Activated CD4-positive, alpha-beta T cell treated with anti-CD3 and anti-CD28 coated beads, Interleukin-2, amount 10 ng/mL, durations not matched to agents 24 days and 14 days (primary cell): ENCODE measurements around the gene BACH2. TPM values are rescaled to one million over a fixed set of nuclear protein-coding genes. Genes with fewer than 3 reads are reported as not detected.
"Not testable (repeated sequence)": the region's sequence is repeated elsewhere in the genome, so short reads cannot be mapped to it uniquely, and the experiment has no call there.

ENCODE experiments used
- DNase-seq: peaks from one replicate; pipeline ENCODE4 v3.0.0; 2022
- H3K27ac Mint-ChIP-seq: one replicate; pipeline ENCODE4 v1.8.0; 2022; ENCODE audit warnings: mild to moderate bottlenecking, mixed read lengths
- H3K27me3 Mint-ChIP-seq: one replicate; pipeline ENCODE4 v1.8.0; 2022; ENCODE audit warnings: mixed read lengths
- H3K36me3 Mint-ChIP-seq: one replicate; pipeline ENCODE4 v1.8.0; 2022; ENCODE audit warnings: low read depth, mild to moderate bottlenecking, mixed read lengths
- H3K4me1 Mint-ChIP-seq: one replicate; pipeline ENCODE4 v1.8.0; 2021; ENCODE audit warnings: mixed read lengths
- H3K4me3 Mint-ChIP-seq: one replicate; pipeline ENCODE4 v1.8.0; 2022; ENCODE audit warnings: mild to moderate bottlenecking, moderate library complexity, mixed read lengths
- H3K9me3 Mint-ChIP-seq: one replicate; pipeline ENCODE4 v1.8.0; 2021; ENCODE audit warnings: mixed read lengths
- intact Hi-C: fragments of 100-400 bp; cut with micrococcal nuclease; formaldehyde crosslinking; loops from one replicate; pipeline ENCODE4 v1.15.1; 2023
- total RNA-seq: library from RNA; stranded (reverse); gene quantifications from 2 replicates; pipeline ENCODE4 v1.2.3, GENCODE V29; 2022

Gene BACH2
- total RNA-seq, 1 donor from 2014 or later = 69.2 TPM

DNA sequence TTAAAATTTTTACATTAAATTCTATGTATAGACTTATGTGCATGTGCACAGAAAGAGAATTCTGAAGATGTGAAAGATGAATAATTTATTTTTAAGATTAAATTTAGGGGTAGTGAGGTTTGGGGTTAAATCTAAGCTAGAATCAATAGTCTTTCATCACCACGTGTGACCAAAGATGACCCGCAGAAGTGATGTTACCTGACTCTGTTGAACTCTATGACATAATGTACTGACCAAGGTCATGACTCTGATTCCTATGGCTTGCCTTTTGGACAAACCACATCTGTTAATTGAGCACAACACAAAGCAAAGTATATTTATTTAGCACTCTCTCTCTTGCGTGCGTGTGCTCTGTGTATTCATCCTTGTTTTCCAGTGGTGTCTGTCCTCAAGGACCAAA is 150.6 kb downstream of the BACH2 start:
- no peaks in the 10 kb centered on the region for H3K27me3 Mint-ChIP-seq
- H3K36me3 Mint-ChIP-seq = peaks cover 22% of the 10 kb centered on the region
- H3K4me1 Mint-ChIP-seq = peaks cover 64% of the 10 kb centered on the region
- no peak overlapping the region for H3K27ac Mint-ChIP-seq
- H3K9me3 Mint-ChIP-seq = peaks cover 6% of the 10 kb centered on the region
- DNase-seq = no peak
- intact Hi-C loops = no loop called here
- H3K4me3 Mint-ChIP-seq = no peak overlapping the region

DNA sequence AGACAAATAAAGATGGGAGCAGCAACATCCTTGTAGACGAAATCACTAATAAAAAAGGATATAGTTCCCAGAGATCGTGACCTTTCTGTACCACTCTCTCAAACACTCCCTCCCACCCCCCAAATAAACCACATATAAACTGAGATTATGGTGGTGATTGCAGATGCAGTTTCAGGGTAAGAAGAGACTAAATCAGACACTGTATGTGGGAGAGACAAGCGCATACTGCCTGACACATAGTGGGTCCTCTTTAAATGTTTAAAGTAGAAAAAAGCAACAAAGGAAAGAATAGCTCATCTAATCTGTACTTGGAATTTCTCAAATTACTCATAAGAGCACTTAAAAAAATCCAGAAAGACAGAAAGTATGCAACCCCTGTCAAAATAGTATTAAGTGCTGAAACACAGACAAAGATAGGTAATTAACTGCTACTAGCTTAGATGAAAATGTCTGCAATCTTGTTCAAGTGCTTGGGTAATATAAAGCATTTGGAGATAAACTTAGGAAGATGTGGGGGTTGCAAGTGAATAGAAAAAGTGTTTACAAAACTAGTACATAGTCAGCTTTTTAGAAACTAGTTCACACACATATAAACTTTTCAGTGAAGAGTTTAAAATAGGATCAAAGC is 151.6 kb downstream of the BACH2 start:
- peaks cover 2% of the 10 kb centered on the region for H3K9me3 Mint-ChIP-seq
- DNase-seq = no peak
- peaks cover 18% of the 10 kb centered on the region for H3K36me3 Mint-ChIP-seq
- H3K4me3 Mint-ChIP-seq = peak overlapping the region; percentile 59
- H3K27me3 Mint-ChIP-seq = no peaks in the 10 kb centered on the region
- H3K27ac Mint-ChIP-seq = peak overlapping the region; percentile 92
- peaks cover 59% of the 10 kb centered on the region for H3K4me1 Mint-ChIP-seq
- intact Hi-C loops = loop anchor here (1.0 kb wide), 7 partner anchors 10 to 139 kb away; no protein-coding TSS in a partner anchor

DNA sequence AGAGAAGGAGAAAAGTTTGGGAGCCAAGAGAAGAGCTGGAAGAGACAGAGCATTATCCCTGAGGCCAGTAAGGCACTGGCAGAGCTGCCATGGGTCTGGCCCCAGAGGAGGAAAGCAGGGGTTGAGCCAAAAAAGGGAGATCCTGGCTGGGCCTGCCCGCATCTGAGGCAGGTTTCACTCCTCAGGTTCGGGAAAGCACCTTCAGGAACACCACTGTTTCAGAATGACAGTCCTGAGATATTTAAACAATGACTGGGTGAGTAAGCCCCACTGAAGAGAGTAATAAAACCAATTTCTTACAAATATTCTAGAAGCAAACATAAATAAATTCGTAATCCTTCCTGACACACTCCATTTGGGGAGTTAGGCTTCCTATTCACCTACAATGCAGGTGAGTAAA is 152.2 kb downstream of the BACH2 start:
- peaks cover 23% of the 10 kb centered on the region for H3K36me3 Mint-ChIP-seq

DNA sequence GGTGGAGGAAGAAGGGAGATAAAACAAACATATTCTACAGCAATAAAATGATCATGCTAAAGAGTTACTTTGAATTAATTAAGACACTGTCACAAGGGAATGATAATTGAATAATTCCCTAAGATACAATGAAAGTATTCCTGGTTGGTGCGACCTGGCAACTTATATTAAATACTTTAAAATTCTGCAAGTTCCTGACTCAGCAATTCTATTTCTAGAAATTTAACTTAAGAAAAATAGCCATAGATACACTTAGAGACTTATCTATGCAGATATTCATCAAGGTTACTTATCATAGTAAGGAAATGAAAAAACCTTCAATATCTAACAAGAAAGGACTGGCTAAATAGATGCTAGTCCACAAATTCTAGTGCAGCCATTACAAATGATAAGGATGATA is 156.0 kb downstream of the BACH2 start:
- H3K4me1 Mint-ChIP-seq = peaks cover 53% of the 10 kb centered on the region
- no peaks in the 10 kb centered on the region for H3K27me3 Mint-ChIP-seq
- no peak overlapping the region for H3K27ac Mint-ChIP-seq
- H3K4me3 Mint-ChIP-seq = no peak overlapping the region
- H3K9me3 Mint-ChIP-seq = no peaks in the 10 kb centered on the region
- DNase-seq = no peak
- intact Hi-C loops = no loop called here
- H3K36me3 Mint-ChIP-seq = peaks cover 27% of the 10 kb centered on the region

More for the DNA sequence above, 152.2 kb downstream of the BACH2 start:
- DNase-seq = no peak
- intact Hi-C loops = loop anchor here (1.0 kb wide), 1 partner anchor 36 kb away; no protein-coding TSS in a partner anchor
- Mint-ChIP-seq H3K4me1 (peaks cover 54% of the 10 kb centered on the region), H3K27me3 (no peaks in the 10 kb centered on the region), H3K9me3 (no peaks in the 10 kb centered on the region), H3K4me3 (peak overlapping the region; percentile 59), H3K27ac (peak overlapping the region; percentile 92)

DNA sequence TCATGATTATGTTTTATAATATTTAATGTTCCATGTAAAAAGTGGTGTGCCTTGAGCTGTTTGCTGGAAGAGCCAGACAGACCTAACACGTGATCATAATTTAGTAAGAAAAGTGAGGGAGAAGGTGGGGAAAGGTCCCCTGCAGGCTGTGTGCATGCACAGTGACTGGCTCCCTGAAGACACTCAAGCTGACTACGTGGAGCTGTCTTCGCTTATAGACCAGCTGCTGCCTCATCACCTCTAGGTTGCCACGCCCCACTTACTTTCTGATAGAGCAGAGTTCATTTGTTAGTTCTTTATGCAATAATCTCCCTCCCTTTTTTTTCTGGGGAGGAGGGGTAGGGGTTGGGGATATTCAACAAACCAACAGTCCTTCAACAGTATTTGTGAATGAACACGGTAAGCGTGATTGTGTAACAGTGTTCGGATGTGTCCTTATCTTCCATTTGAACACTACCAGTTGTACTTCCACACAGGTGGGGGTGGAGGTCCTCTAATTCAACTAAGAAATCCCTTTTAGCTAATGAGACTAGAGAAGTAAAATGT is 157.3 kb downstream of the BACH2 start:
- intact Hi-C loops = no loop called here
- no peaks in the 10 kb centered on the region for H3K9me3 Mint-ChIP-seq
- peaks cover 32% of the 10 kb centered on the region for H3K36me3 Mint-ChIP-seq
- H3K4me1 Mint-ChIP-seq = peaks cover 44% of the 10 kb centered on the region
- no peak overlapping the region for H3K27ac Mint-ChIP-seq
- no peak for DNase-seq
- H3K4me3 Mint-ChIP-seq = no peak overlapping the region
- H3K27me3 Mint-ChIP-seq = no peaks in the 10 kb centered on the region

DNA sequence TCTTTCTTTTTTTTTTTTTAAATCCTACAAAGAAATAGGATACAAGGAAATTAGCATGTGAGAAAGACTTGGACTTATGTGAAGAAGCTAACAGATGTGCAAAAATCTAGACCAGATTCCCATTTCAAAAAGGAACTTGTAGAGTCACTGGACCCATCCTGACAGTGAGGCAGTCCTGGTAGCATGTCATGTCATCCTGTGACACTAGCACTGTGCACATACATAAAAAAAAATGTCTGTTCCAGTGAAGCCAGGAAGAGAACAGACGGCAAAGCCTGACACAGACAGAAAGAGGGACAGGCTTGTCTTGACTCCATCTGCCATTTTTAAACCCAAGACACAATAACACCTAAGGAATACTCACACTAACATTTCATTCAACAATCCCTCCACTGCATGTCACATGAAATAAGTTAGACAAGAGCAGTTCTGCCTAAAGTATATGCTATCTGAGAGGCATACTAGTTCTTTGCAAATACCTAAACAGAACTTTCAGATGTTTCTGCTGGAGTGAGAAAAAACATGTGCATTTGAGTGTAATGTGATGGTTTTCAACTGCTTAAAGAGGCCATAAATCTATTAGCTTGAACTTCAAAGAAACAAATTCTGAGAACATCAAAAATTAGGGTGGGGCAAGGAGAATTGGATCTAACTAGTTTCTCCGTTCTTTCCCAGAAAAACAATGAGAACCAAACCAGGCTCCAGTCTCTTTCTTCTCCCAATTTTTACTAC is 159.6 kb downstream of the BACH2 start:
- H3K9me3 Mint-ChIP-seq = peaks cover 4% of the 10 kb centered on the region

DNA sequence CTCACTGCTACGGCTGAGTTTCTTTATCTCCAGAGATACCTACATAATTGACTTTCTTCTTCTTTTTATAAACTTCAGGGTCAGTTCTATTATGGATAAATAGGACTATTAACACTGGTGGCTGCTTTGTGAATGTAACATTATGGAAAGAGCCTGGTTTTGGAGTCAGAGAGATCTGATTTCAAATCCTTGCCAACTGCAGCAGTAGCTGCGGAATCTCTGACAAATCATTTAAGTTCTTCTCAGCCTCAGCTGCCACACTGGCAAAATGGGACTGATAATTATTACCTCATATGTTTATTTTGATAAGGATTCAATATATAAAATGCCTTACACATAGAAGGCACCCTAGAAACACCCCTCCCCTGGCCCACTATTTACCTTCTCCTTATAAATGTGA is 160.5 kb downstream of the BACH2 start:
- Mint-ChIP-seq H3K9me3 (peaks cover 4% of the 10 kb centered on the region), H3K36me3 (peaks cover 33% of the 10 kb centered on the region), H3K27me3 (no peaks in the 10 kb centered on the region), H3K4me1 (peaks cover 42% of the 10 kb centered on the region), H3K27ac (no peak overlapping the region), H3K4me3 (no peak overlapping the region)
- no peak for DNase-seq
- intact Hi-C loops = no loop called here

More for the DNA sequence above, 159.6 kb downstream of the BACH2 start:
- Mint-ChIP-seq H3K4me1 (peaks cover 41% of the 10 kb centered on the region), H3K4me3 (no peak overlapping the region), H3K27ac (peak overlapping the region; percentile 31), H3K36me3 (peaks cover 31% of the 10 kb centered on the region), H3K27me3 (no peaks in the 10 kb centered on the region)
- intact Hi-C loops = no loop called here
- no peak for DNase-seq

DNA sequence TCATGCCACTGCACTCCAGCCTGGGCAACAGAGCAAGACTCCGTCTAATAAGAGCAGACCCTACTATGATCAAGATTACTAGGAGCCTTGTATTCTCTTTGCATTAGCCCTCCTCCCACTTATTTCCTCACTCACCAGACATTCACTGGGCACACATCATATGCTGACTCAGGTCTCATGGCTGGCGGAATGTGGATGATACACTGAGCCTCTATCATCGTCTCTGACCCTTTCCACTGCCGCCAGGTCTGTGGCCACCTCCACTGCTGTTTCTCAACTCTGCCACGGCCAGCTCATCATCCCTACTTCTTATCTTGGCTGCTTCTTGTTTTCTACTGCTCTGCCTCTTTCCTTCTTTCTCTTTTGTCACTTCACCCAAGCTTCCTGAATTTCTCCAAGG is 161.0 kb downstream of the BACH2 start:
- H3K9me3 Mint-ChIP-seq = peaks cover 4% of the 10 kb centered on the region
- DNase-seq = no peak
- peak overlapping the region; percentile 18 for H3K27ac Mint-ChIP-seq
- no peak overlapping the region for H3K4me3 Mint-ChIP-seq
- intact Hi-C loops = no loop called here
- H3K4me1 Mint-ChIP-seq = peaks cover 45% of the 10 kb centered on the region
- peaks cover 36% of the 10 kb centered on the region for H3K36me3 Mint-ChIP-seq
- H3K27me3 Mint-ChIP-seq = no peaks in the 10 kb centered on the region

DNA sequence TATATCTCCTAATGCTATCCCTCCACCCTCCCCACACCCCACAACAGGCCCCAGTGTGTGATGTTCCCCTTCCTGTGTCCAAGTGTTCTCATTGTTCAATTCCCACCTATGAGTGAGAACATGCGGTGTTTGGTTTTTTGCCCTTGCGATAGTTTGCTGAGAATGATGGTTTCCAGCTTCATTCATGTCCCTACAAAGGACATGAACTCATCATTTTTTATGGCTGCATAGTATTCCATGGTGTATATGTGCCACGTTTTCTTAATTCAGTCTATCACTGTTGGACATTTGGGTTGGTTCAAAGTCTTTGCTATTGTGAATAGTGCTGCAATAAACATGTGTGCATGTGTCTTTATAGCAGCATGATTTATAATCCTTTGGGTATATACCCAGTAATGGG is 163.0 kb downstream of the BACH2 start:
- H3K9me3 Mint-ChIP-seq, H3K27ac Mint-ChIP-seq, H3K4me3 Mint-ChIP-seq, intact Hi-C loops, DNase-seq, H3K27me3 Mint-ChIP-seq: not testable (repeated sequence)
- Mint-ChIP-seq H3K36me3 (peaks cover 30% of the 10 kb centered on the region), H3K4me1 (peaks cover 38% of the 10 kb centered on the region)

DNA sequence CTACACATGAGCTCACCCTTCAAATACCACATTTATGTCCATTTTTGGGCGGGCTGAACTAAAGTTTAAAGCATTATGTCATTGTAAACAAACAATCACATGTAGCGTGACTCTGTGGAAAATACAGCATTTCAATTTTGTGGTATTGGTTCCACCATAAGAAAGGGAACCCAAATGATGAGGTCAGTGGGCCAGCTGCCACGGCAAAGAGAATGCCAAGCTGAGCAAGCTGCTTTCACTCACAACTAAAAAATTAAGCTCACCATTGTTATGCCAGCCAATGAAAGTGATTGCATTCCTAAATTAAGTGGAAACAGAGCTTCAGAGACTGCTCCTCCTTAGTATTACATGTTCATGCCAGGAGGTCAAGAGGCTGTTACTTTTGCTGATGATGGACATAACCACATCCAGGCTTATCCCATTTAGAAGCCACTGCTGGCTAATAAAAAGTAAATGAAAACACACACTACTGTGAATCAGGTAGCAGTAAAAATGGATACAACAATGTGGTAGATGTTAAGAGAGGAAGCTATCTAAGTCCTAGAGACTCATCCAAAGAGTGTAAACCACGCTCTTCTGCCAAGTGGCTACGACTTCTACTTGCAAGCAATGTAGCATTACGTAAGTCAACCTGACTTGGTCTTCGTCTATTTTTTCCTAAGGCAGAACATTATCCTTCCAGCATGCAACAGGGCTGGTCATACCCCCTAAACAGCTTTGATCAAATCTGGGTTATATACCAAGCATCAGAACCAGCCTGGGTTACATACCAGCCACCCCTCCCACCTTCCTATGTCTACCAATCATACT is 164.8 kb downstream of the BACH2 start:
- H3K4me1 Mint-ChIP-seq = peaks cover 39% of the 10 kb centered on the region

DNA sequence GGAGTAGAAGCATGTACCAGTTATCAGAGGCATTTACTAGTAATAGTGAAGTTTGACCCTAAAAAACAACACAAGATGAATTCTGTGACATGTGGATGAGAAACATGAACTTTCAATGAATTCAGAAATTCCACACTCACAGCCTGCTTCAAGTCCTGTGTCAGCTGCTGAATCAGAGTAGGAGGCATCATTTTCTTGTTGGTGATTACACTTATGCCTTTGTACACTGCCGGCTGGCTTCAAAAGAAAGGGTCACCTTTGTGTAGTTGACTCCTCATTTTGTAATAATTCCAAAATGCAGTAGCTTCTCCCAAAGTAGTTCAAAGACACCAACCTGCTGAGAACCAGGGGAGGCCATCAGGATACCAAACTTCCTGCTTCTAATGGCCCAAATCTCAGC is 165.5 kb downstream of the BACH2 start:
- no peak overlapping the region for H3K4me3 Mint-ChIP-seq
- H3K36me3 Mint-ChIP-seq = peaks cover 34% of the 10 kb centered on the region
- intact Hi-C loops = no loop called here
- no peaks in the 10 kb centered on the region for H3K27me3 Mint-ChIP-seq
- DNase-seq = no peak
- peaks cover 4% of the 10 kb centered on the region for H3K9me3 Mint-ChIP-seq
- H3K27ac Mint-ChIP-seq = peak overlapping the region; percentile 21
- H3K4me1 Mint-ChIP-seq = peaks cover 44% of the 10 kb centered on the region

More for the DNA sequence above, 164.8 kb downstream of the BACH2 start:
- H3K4me3 Mint-ChIP-seq = no peak overlapping the region
- H3K36me3 Mint-ChIP-seq = peaks cover 33% of the 10 kb centered on the region
- peaks cover 4% of the 10 kb centered on the region for H3K9me3 Mint-ChIP-seq
- no peak for DNase-seq
- no peaks in the 10 kb centered on the region for H3K27me3 Mint-ChIP-seq
- intact Hi-C loops = no loop called here
- H3K27ac Mint-ChIP-seq = no peak overlapping the region

DNA sequence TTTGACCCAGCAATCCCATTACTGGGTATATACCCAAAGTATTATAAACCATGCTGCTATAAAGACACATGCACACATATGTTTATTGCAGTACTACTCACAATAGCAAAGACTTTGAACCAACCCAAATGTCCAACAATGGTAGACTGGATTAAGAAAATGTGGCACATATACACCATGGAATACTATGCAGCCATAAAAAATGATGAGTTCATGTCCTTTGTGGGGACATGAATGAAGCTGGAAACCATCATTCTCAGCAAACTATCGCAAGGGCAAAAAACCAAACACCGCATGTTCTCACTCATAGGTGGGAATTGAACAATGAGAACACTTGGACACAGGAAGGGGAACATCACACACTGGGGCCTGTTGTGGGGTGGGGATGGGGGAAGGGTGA is 168.0 kb downstream of the BACH2 start:
- peaks cover 49% of the 10 kb centered on the region for H3K4me1 Mint-ChIP-seq
- DNase-seq, intact Hi-C loops, H3K27me3 Mint-ChIP-seq, H3K9me3 Mint-ChIP-seq, H3K4me3 Mint-ChIP-seq, H3K27ac Mint-ChIP-seq: not testable (repeated sequence)
- H3K36me3 Mint-ChIP-seq = peaks cover 28% of the 10 kb centered on the region

DNA sequence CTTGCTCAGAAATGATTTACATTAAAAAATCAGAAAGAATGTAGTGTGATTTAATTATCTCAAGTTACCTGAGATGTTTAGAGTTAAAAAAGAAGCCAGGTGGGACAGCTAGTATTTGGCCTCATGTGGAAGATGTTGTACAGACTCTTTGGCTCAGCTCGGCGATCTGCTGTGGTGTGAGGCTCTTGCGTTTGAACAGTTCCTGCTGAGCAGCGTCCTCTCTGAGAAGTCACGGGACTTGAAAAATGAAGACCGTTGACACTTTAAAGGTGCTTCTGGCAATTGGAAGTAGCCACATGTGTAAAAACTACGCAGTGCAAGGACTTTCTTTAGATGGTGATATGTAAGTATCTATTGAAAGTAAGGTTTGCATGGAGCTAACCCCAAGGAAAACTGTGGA is 169.0 kb downstream of the BACH2 start:
- intact Hi-C loops = no loop called here
- Mint-ChIP-seq H3K36me3 (peaks cover 34% of the 10 kb centered on the region), H3K4me3 (peak overlapping the region; percentile 34), H3K27me3 (no peaks in the 10 kb centered on the region), H3K27ac (peak overlapping the region; percentile 59), H3K4me1 (peaks cover 52% of the 10 kb centered on the region), H3K9me3 (peaks cover 2% of the 10 kb centered on the region)
- DNase-seq = peak; percentile 64
